ENCODE results near the gene LDB2. TPM values are rescaled to one million over a fixed set of nuclear protein-coding genes. Genes with fewer than 3 reads are reported as not detected.

LDB2 gene
- total RNA-seq, 1 experiment from 2014 or later: not detected

DNA sequence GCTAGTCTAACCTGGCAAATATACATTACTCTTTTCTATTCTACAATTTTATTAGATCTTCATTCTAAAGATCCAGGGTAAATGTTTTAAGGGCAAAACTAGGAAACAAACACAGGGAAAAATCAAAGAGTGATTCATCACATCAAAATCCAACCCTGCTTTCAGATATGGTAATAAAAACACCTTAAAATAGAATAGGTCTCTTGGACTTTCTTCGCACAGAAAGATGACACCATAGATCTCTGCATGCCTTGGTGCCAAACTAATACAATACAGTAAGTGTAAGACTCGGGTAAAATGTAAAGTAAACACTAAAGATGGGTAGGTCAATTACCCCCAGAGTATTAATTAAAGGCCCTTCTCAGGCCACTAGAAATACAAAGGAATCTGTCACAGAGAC, 34.2 kb downstream of the LDB2 start:
- Histone ChIP-seq H4K20me1 (ENCODE audit: low read length) (no peaks in the 10 kb centered on the region), H3K4me1 (ENCODE audit: insufficient read depth, low read length) (no peaks in the 10 kb centered on the region), H3K36me3 (ENCODE audit: low read depth, low read length) (no peaks in the 10 kb centered on the region), H3K27me3 (ENCODE audit: low read length) (peaks cover 39% of the 10 kb centered on the region), H3K9me3 (ENCODE audit: low read length) (no peaks in the 10 kb centered on the region), H3K4me2 (ENCODE audit: low read length) (no peak overlapping the region), H3K79me2 (ENCODE audit: low read length) (no peaks in the 10 kb centered on the region), H3K9ac (ENCODE audit: low read length) (no peak overlapping the region), H2AFZ (ENCODE audit: low read length) (no peak overlapping the region), H3F3A (ENCODE audit: low read length, unreplicated experiment) (no peaks in the 10 kb centered on the region), H3K27ac (ENCODE audit: low read length) (no peak overlapping the region), H3K4me3 (ENCODE audit: low read length) (no peak overlapping the region), H3K9me2 (replicated peaks; ENCODE audit: low read length) (no peaks in the 10 kb centered on the region)
- intact Hi-C loops (cut with micrococcal nuclease): no loop called here
- ChIA-PET CTCF (no interaction called here), POLR2A (ENCODE audit: unreplicated experiment) (no interaction called here)
- no TSS peak for BruUV-seq (replicated peaks)
- DNase-seq: no peak
- ATAC-seq: no peak
- no peak for TF ChIP-seq EZH2phosphoT487 (IDR thresholded peaks at IDR 0.05; ENCODE audit: borderline replicate concordance, low read length)
- TF ChIP-seq, protein P1, sequence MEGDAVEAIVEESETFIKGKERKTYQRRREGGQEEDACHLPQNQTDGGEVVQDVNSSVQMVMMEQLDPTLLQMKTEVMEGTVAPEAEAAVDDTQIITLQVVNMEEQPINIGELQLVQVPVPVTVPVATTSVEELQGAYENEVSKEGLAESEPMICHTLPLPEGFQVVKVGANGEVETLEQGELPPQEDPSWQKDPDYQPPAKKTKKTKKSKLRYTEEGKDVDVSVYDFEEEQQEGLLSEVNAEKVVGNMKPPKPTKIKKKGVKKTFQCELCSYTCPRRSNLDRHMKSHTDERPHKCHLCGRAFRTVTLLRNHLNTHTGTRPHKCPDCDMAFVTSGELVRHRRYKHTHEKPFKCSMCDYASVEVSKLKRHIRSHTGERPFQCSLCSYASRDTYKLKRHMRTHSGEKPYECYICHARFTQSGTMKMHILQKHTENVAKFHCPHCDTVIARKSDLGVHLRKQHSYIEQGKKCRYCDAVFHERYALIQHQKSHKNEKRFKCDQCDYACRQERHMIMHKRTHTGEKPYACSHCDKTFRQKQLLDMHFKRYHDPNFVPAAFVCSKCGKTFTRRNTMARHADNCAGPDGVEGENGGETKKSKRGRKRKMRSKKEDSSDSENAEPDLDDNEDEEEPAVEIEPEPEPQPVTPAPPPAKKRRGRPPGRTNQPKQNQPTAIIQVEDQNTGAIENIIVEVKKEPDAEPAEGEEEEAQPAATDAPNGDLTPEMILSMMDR (conservative IDR thresholded peaks at IDR 0.05; ENCODE audit: low read depth, low read length): no peak
- TF ChIP-seq EZH2 (IDR thresholded peaks at IDR 0.05; ENCODE audit: low read length, unreplicated experiment): no peak

DNA sequence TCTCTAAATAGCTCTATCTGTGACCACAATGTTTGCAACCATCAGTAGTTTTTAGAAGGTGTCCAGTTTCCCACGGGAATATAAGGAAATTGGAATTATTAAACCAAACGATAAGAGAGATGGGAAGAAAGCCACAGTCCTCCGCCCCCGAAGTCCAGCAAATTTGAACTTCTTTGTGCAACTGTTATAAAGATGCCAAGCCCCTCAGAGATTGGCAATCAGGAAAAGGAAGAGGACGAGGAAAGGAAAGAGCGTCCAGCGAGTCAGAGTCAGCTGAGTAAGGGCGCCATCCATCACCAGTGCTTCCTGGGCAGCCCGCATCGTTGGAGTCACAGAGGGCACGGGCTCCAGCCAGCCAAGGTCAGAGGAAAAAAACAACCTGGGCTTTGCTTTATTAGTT, 35.7 kb downstream of the LDB2 start:
- Histone ChIP-seq H3K9me2 (replicated peaks; ENCODE audit: low read length) (no peaks in the 10 kb centered on the region), H3F3A (ENCODE audit: low read length, unreplicated experiment) (no peaks in the 10 kb centered on the region), H3K79me2 (ENCODE audit: low read length) (no peaks in the 10 kb centered on the region), H3K27ac (ENCODE audit: low read length) (no peak overlapping the region), H3K36me3 (ENCODE audit: low read depth, low read length) (no peaks in the 10 kb centered on the region), H3K4me1 (ENCODE audit: insufficient read depth, low read length) (no peaks in the 10 kb centered on the region), H3K27me3 (ENCODE audit: low read length) (peaks cover 34% of the 10 kb centered on the region), H3K9me3 (ENCODE audit: low read length) (no peaks in the 10 kb centered on the region), H3K4me3 (ENCODE audit: low read length) (no peak overlapping the region), H3K4me2 (ENCODE audit: low read length) (no peak overlapping the region), H4K20me1 (ENCODE audit: low read length) (no peaks in the 10 kb centered on the region), H2AFZ (ENCODE audit: low read length) (no peak overlapping the region), H3K9ac (ENCODE audit: low read length) (no peak overlapping the region)
- BruUV-seq (replicated peaks): no TSS peak
- POLR2A ChIA-PET (ENCODE audit: unreplicated experiment): no interaction called here
- no peak for TF ChIP-seq EZH2phosphoT487 (IDR thresholded peaks at IDR 0.05; ENCODE audit: borderline replicate concordance, low read length)
- TF ChIP-seq, protein P1 (conservative IDR thresholded peaks at IDR 0.05; ENCODE audit: low read depth, low read length): no peak
- no peak for TF ChIP-seq EZH2 (IDR thresholded peaks at IDR 0.05; ENCODE audit: low read length, unreplicated experiment)
- ATAC-seq (no peak), DNase-seq (no peak)
- CTCF ChIA-PET: no interaction called here
- intact Hi-C loops (cut with micrococcal nuclease): no loop called here

DNA sequence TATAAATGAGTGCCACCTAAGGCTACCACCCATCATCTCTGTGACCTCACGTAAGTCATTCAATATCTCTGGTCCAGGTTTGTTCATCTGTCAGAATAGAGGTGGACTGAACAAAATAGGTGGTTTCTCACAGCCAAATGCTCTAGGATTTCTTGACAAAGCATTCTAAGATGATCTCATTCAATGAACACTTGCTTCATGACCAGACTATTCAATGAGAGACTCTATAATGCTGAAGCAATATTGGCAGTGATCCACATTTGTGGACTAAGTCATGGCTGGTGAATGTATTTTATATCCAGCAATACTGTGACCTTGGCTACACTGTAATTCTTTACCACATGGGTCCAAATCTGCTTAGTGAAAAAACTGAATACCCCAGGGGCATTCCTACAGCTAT, 37.9 kb downstream of the LDB2 start:
- CTCF ChIA-PET: no interaction called here

More for the DNA sequence above, 37.9 kb downstream of the LDB2 start:
- H3K36me3 ChIP-seq (ENCODE audit: low read depth, low read length): no peaks in the 10 kb centered on the region
- no peak overlapping the region for H3K9ac ChIP-seq (ENCODE audit: low read length)
- no peaks in the 10 kb centered on the region for H3K9me3 ChIP-seq (ENCODE audit: low read length)
- H3K4me3 ChIP-seq (ENCODE audit: low read length): no peak overlapping the region
- POLR2A ChIA-PET (ENCODE audit: unreplicated experiment): no interaction called here
- H3K27ac ChIP-seq (ENCODE audit: low read length): no peak overlapping the region
- intact Hi-C loops (cut with micrococcal nuclease): no loop called here
- BruUV-seq (replicated peaks): no TSS peak
- peaks cover 36% of the 10 kb centered on the region for H3K27me3 ChIP-seq (ENCODE audit: low read length)
- H3K9me2 ChIP-seq (replicated peaks; ENCODE audit: low read length): no peaks in the 10 kb centered on the region
- ATAC-seq (no peak), DNase-seq (no peak)
- H4K20me1 ChIP-seq (ENCODE audit: low read length): no peaks in the 10 kb centered on the region
- TF ChIP-seq EZH2 (IDR thresholded peaks at IDR 0.05; ENCODE audit: low read length, unreplicated experiment) (no peak), EZH2phosphoT487 (IDR thresholded peaks at IDR 0.05; ENCODE audit: borderline replicate concordance, low read length) (no peak)
- TF ChIP-seq, protein P1 (conservative IDR thresholded peaks at IDR 0.05; ENCODE audit: low read depth, low read length): no peak
- H3K4me1 ChIP-seq (ENCODE audit: insufficient read depth, low read length): no peaks in the 10 kb centered on the region
- no peaks in the 10 kb centered on the region for H3K79me2 ChIP-seq (ENCODE audit: low read length)
- H3K4me2 ChIP-seq (ENCODE audit: low read length): no peak overlapping the region
- no peaks in the 10 kb centered on the region for H3F3A ChIP-seq (ENCODE audit: low read length, unreplicated experiment)
- no peak overlapping the region for H2AFZ ChIP-seq (ENCODE audit: low read length)

Data from PC-3 (cell line).